Measurements from ENCODE around the gene SLC16A10.
"Not testable (repeated sequence)": the region's sequence is repeated elsewhere in the genome, so short reads cannot be mapped to it uniquely, and the experiment has no call there.

SLC16A10 gene

DNA sequence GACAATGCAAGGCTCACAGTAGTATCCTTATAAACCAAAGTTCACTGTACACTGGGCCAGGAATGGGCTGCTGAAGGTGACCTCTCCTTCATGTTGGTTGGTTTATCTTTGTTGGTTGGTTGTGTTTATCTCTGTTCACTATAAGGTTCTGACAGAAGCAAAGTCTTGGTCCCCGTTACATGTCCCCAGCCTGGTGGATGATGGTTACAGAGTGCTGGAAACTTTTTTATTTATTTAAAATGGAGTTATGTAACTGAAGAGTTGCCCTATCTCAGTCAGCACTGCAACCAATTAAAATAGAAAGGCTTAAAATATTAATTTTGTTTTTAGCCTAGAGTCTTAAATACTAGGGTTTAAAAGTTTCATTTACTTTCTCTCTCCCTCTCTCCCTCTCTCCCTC, 100.6 kb downstream of the SLC16A10 start:
- DNase-seq (ENCODE audit: low read depth): no peak

DNA sequence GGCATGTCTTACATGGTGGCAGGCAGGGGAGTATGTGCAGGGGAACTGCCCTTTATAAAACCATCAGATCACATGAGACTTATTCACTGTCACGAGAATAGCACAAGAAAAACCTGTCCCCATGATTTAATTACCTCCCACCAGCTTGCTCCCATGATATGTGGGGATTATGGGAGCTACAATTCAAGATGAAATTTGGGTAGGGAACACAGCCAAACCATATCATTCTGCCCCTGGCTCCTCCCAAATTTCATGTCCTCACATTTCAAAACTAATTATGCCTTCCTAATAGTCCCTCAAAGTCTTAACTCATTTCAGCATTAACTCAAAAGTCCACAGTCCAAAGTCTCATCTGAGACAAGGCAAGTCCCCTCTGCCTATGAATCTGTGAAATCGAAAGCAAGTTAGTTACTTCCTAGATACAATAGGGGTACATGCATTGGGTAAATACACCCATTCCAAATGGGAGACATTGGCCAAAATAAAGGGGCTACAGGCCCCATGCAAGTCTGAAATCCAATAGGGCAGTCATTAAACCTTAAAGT, 102.4 kb downstream of the SLC16A10 start:
- not testable (repeated sequence) for DNase-seq (ENCODE audit: low read depth)

DNA sequence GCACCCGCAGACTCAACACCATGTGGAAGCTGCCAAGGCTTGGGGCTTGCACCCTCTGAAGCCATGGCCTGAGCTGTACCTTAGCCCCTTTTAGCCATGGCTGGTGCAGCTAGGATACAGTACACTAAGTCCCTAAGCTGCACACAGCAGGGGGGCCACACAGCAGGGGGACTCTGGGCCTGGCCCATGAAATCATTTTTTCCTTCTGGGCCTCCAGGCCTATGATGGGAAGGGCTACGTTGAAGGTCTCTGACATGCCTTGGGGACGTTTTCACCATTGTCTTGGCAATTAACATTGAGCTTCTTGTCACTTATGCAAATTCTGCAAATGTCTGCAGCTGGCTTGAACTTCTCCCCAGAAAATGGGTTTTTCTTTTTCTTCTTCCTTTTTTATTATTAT, 103.3 kb downstream of the SLC16A10 start:
- DNase-seq (ENCODE audit: low read depth): no peak

DNA sequence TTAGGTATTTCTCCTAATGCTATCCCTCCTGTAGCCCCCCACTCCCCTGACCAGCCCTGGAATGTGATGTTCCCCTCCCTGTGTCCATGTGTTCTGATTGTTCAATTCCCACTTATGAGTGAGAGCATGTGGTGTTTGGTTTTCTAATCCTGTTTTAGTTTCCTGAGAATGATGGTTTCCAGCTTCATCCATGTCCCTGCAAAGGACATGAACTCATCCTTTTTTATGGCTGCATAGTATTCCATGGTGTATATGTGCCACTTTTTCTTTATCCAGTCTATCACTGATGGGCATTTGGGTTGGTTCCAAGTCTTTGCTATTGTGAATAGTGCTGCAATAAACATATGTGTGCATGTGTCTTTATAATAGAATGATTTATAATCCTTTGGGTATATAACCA, 103.8 kb downstream of the SLC16A10 start:
- DNase-seq (ENCODE audit: low read depth): not testable (repeated sequence)

DNA sequence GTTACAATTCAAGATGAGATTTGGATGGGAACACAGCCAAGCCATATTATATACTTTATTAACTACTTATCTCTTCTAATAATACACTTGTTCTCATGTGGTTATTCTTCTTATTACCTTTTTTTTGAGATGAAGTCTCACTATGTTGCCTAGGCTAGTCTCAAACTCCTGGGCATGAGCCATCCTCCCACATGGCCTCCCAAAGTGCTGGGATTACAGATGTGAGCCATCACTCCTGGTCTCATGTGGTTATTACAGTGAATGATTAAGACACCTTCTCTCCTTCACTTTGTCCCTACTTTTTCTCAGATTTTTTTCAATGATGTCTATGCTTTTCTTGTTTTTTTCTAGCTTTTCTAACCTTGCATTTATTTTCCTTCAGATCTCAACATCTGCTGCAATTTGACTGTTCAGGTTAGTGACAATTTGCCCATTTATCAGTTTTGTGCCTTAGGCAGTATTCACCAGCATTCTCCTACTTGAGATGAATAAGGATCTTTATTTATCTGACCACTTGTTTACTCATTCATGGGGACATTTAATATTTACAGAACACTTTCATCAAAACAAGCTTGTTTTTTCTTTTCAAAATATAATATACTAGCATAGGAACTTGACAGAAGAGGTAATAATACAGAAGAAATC, 105.7 kb downstream of the SLC16A10 start:
- DNase-seq (ENCODE audit: low read depth): no peak

DNA sequence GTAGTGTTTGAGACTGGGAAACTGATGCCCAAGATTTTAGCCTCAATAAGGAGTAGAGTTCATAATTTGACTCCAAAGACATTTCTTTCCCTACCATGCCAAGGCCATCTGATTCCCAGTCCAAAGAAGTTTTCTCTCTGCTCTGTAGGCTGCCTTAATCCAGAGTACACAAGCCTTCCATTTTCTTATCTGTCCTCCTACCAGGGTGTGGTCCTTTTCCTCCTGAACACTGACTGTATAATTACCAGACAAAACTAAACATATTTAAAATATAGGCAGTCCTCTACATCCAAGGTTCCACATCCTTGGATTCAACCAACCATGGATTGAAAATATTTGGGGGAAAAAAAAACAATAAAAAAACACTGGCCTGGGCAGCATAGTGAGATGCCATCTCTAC, 108.4 kb downstream of the SLC16A10 start:
- no peak for DNase-seq (ENCODE audit: low read depth)

DNA sequence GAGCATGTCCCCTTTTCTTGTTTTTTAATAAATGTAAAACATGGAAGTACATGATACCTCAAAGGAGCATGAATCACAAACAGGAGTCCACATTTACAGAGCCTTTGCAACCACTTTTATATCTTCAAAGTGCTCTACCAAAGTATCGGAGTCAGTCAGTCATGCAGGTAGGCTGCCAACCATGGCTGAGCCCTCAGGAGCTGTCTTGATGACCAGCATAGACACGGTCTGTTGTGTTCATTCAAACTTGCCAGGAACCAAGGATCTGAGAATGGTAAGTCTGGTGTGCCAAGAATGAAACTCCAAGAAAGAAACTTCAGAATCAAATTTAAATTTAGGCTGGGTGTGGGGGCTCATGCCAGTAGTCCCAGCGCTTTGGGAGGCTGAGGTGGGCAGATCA, 111.5 kb downstream of the SLC16A10 start:
- no peak for DNase-seq (ENCODE audit: low read depth)

DNA sequence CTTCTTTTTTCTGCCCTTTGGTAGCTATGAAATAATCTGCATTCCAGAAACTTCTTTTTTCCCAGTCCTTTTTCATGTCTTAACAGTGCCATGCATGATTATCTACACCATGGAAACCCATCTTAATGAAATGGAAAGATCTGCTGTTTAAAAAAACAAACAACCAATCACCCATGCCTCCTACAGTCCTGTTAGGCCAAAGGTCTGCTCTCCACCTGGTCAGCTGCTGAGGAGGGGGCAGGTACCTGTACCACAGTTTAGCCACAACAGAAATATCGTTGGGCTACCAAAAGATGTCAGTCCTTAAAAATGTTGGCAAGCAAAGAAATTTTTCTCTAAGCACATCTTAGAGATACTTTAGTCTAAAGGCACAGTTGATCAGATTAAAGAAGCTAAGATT, 112.6 kb downstream of the SLC16A10 start:
- no peak for DNase-seq (ENCODE audit: low read depth)

DNA sequence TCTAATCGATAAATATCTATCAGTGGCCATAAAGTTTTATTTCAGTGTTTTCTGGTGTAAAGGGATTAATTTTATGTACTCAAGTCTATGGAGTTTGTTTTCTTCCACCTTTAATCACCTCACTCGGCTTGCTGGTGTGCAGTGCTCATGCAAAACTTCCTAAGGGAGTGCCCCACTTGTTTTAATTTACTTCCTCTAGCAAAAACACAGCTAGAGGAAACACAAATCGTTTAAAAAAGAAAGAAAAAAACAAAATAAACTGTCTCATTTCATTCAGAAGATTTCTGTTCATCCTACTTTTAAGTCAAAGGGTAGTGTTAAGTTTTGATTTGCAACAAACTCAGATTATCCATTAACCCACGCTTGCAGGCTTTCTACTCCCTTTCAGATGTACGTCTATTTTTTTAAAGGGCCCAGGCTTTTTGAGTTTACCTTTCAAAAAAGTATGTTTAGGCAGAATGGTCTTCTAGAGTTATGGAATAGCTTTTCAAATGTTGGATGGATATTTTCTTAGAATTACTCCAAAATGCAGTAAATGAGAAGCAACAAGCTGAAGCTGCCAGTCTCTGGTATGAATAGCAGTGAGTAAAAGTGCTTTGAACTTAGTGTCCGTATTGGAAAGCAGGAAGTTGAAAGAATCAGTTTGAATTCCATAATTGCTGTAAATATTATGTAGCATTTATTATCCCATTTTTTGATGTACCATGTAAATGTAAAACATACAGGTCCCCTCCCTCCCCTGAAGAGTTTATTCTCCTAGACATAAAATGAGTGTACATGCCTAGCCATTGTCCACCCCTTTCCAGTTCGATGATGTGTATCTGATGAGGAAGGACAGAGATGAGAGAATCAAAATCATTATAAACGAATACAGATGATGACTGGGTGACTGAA, 113.3 kb downstream of the SLC16A10 start:
- no peak for DNase-seq (ENCODE audit: low read depth)

DNA sequence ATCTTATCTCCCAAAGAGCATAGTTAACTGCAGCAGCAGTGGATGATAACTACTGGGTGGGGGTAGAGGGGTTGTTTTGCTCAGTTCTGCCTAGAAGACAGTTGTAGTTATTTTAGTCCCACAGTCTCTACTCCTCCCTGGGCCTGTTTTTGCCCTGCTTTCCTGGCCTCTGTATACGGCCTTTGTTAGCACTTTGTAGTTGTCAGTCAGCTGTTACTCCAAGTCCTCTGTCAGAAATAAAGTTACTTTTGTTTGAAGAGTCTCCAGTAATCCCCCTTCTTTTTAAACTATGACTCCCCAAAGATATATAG, 113.9 kb downstream of the SLC16A10 start:
- DNase-seq (ENCODE audit: low read depth): no peak

DNA sequence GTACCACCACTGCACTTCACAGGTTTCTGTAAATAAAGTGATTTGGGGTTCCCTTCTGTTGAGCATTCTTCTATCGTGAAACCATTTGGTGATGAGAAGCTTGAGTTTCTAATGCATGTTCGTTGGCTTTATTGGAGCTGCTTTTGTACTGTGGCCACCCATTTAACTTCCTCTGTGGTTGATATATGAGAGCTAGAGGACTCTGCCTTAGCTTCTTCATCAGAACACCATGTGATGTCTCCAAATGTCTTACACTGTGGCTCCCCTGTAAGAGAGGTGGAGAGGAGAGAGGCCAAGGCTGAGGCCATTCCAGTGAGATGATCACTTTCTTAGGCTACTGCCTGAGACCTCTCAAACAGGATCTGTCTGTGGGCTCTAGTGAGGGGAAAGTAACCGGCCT, 114.5 kb downstream of the SLC16A10 start:
- no peak for DNase-seq (ENCODE audit: low read depth)

DNA sequence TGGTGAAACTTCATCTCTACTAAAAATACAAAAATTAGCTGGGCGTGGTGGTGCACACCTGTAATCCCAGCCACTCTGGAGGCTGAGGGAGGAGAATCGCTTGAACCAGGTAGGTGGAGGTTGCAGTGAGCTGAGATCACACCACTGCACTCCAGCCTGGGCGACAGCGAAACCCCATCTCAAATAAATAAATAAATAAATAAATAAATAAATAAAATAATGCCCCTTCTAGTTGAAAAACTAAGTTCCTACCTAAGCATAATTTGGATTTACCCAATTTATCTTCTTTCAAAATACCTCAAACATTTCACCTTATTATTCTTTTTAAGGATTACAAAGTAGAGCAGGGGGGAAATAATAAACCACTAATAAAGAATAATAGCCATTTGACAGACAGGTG, 116.2 kb downstream of the SLC16A10 start:
- not testable (repeated sequence) for DNase-seq (ENCODE audit: low read depth)

DNA sequence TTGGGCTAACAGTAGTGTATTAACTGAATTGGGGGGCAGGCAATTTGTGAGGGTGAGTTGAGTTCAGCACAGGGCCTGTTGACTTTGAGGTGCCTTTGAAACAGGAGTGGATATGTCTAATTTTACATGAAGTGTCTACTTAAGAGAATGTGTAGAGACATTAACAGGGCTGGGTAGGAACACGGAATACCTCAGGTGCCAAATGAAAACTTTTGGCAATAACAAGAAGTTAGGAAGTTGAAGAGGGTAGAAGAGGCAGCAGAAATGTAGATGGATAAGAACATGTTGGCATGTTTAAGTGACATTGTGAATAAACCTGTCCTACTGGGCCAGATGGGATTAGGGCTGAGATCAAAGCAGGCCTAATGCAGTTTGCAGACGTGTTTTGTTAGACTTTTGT, 117.0 kb downstream of the SLC16A10 start:
- no peak for DNase-seq (ENCODE audit: low read depth)

DNA sequence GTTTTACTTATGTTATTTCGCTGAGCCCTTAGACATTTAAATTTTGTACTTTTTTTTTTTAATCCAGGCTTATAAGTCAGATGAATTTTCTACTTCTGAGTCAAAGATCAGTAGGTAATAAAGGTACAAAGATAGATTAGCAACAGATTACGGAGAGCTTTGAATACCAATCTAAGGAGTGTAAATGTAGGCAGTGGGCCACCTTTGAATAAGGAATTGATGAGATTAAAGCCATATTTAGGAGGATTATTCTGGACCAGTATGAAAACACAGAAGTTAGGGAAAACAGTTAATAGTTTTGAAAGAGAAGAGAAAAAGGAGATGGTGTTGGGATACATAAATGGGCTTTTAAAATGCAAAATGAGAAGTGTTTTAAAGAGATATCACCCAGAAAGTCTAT, 117.6 kb downstream of the SLC16A10 start:
- no peak for DNase-seq (ENCODE audit: low read depth)

DNA sequence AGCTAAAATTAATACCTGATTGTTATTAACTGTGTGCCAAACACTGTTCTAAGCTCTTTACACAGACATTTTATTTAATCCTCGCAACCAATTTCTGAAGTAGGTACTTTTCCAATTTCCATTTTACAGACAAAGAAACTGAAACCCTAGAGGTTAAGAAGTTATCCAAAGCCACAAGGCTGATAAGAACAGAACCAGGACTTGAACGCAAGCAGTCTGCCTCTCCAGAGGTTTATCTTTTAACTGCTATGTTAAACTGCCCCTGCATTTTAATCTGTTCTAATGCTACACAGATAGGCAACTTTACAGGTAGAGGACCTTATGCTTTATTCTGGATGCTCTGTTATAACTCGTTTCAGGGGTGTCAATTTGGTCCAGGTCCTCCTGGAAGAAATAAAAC, 118.2 kb downstream of the SLC16A10 start:
- DNase-seq (ENCODE audit: low read depth): no peak

DNA sequence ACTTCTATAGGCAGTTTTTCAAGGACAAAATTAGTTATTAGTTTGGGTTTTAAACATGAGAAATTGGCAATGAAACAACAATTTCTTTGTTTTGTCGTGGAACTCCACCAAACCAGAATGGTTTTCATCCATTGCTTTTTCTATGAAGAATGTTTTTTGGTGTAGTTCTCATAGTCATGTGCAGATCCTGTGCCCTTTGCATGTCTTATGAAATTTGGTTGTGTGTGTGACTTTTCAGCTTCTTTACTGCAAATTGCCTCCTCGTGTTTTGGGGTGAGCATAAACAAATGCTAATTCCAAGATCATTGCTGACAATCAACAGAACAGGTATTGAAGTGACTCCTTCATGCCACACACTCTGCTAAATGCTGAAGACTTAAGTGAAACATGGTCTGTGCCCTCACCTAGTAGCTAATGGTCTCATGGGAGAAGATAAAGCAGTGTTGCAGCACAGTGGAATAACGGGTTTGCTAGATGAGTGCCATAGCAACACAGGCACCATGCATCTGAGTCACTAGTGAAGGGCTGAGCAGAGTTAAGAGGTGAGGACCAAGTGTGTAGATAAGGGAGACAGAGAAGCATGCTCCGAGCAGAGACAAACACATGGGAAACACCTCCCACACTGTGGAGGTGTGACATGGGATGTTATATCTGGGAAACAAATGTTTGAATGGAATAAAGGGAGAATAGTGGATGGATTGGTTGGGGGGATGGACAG, 120.0 kb downstream of the SLC16A10 start:
- no peak for DNase-seq (ENCODE audit: low read depth)

DNA sequence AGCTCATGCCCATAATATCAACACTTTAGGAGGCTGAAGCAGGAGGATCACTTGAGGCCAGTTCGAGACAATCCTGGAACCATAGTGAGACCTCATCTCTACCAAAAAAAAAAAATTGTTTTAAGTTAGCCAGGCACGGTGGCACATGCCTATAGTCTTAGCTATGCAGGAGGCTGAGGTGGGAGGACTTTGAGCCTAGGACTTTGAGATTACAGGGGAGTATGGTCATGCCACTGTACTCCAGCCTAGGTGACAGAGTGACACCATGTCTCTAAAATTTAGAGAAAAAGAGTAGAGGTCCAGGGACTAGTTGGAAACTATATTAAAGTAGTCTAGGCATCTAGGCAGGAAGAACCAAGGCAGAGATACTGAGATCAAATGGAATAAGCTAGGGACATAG, 121.6 kb downstream of the SLC16A10 start:
- DNase-seq (ENCODE audit: low read depth): no peak

DNA sequence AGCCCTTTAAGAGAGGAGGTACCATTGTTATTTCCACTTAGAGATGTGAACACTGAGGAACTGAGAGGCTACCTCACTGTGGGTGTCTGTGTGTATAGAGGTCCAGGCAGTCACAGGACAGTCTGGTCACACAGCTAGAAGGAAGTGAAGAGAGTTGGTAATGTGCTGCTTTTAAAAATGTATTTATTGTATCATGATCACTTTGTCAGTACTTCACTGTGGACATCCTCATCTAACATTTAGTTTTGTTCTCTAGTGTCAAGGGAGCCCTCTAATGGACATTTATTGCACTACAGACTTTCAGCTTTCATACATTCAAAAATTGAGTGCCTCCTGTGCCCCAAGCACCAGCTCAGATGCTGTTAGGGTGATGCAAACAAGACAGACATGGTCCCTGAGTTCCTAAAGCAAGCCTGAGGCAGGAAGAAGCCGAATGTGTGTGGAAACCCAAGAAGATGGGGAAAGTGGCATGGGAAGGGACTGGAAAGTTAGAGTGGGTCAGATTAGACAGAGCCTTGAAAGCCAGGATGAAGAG, 123.0 kb downstream of the SLC16A10 start:
- peak; percentile 67 for DNase-seq (ENCODE audit: low read depth)

DNA sequence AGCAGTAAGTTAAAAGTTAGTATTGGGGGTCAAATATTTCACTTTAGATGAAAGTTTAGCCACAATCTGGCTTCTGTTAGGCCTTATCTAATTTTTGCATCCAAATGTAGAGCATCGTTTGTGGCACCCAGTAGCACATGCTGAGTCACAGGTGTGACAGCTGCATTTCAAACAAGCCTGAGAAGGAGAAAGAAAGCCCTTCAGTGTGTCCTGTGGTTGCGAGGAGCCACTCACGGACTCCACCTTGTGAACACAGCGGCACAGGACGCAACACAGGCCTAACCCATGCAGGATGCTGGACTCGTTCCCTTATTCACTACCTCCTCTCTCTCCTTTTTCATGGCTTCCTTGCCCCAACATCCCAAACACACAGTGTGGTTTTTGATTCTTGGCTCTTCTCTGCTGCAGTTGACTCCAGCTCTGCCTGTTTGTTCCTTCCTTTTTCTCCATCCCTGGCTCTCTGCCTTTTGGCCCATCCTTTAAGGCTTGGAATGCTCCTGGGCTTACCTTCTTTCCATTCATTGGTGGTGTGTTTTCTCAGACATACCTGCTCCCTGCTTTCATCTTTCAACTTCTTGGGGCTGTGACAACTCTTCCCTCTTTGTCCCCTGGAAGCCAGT, 124.2 kb downstream of the SLC16A10 start:
- DNase-seq (ENCODE audit: low read depth): no peak

DNA sequence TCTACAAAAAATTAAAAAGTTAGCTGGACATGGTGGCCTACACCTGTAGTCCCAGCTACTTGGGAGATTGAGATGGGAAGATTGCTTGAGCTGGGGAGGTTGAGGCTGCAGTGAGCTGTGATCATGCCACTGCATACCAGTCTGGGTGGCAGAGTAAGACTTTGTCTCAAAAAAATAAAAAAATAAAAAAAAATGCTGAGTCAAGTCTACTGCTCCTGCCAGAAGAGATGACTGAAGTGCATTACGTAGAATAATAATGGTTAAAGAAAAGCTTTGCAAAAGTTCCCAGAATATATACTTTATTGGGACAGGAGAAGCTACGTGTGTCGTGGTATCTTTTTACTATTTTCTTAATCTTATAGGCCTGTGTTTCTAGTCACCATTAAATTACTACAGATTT, 125.3 kb downstream of the SLC16A10 start:
- DNase-seq (ENCODE audit: low read depth): no peak

DNA sequence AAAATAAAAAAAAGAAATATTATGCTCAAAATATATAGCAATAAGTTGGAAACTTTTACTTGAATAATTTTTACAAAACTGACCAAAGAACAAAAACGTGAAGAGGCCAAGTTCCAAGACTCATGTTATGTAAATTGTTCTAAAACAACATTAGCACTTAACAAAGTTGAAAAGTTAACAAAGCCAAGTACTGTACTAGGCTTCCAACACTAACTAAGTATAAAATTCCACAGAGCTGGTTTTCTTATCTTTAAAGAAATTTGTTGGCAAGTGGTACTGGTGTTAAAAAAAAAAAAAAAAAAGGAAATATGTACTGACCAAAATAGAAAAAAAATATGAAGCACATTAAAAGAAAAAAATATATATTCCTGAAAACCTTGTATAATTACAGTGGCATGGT, 127.8 kb downstream of the SLC16A10 start:
- DNase-seq (ENCODE audit: low read depth): no peak

DNA sequence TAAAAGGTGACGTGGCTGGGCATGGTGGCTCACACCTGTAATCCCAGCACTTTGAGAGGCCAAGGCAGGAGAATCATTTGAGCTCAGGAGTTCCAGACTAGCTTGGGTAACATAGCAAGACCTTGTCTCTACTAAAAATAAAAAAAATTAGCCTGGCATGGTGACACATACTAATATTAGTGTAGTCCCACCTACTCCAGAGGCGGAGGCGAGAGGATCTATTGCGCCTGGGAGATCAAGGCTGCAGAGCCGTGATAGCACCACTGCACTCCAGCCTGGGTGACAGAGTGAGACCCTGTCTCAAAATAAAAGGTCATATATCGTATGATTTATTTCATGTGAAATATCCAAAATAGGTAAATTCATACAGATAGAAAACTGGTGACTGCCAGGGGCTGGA, 132.5 kb downstream of the SLC16A10 start:
- no peak for DNase-seq (ENCODE audit: low read depth)
